Stimulated activated CD8-positive, alpha-beta memory T cell treated with anti-CD3 and anti-CD28 coated beads, Interleukin-15, amount 100 ng/mL, for 4 hours (primary cell): Measurements from ENCODE around the gene GABPB1.
"Not testable (repeated sequence)": the region's sequence is repeated elsewhere in the genome, so short reads cannot be mapped to it uniquely, and the experiment has no call there.

Experiments used
- DNase-seq, 2 donors: peaks; one replicate each; pipeline ENCODE4 v3.0.0-alpha.2; 2020; ENCODE audit warnings: low read depth in 2 of 2

Gene GABPB1

DNA sequence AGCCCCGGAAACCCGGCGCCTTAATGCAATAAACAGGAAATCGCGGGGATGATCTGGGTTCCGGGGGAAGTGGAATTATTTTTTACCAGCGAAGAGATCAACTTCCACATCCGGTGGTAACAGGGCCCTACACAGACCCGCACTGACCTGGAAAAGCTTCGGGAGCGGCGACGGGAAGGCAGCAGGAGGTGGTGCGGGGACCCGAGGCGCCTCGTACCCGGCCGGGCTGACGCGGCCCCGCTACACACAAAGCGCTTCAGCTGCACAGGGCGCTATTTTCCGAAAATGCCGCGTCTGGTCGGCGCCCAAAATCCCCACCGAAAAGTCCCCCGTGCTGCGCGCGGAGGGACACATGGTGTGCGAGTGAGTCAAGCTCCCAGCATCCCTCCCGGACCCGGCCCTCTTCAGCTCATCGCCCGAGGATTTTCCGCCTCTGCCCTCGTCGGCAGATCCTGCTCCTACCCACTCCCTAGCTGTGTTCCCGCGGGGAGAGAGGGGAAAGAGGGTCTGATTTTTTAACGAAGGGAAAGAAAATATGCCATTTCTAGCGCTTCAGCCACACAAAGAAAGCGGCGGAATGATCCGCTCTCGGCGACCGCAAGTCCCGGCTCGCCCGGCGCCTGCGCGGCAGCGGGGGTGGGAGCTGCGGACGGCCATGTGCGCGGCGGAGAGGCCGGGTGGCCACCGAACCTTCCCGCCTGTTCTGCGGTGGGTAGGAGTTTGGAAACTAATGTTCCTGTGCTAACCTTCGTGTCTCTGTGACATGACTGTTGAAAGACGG is at the start of gene GABPB1:
Gene GABPB1, minus strand, starts transcription at position 361 of the 781 bp plus-strand sequence. CDS start 45,400 bp downstream, outside the sequence.
- DNase-seq = peak; percentile 77 to 83

DNA sequence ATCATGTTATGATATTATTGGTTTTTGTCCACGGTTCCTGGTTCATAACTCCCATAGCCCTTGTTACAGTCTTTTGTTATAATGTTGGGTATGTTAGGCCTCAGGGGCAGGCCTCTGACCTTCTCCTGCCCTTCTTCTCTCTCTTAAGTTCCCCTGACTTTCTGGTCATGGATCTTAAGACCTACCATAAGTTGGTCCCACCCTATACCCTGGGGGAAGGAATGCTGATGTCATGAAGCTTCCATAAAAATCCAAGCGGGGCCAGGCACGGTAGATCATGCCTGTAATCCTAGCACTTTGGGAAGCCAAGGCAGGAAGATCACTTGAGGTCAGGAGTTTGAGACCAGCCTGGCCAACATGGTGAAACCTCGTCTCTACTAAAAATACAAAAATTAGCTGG is 36.6 kb upstream of the GABPB1 start:
- DNase-seq = not testable (repeated sequence)

DNA sequence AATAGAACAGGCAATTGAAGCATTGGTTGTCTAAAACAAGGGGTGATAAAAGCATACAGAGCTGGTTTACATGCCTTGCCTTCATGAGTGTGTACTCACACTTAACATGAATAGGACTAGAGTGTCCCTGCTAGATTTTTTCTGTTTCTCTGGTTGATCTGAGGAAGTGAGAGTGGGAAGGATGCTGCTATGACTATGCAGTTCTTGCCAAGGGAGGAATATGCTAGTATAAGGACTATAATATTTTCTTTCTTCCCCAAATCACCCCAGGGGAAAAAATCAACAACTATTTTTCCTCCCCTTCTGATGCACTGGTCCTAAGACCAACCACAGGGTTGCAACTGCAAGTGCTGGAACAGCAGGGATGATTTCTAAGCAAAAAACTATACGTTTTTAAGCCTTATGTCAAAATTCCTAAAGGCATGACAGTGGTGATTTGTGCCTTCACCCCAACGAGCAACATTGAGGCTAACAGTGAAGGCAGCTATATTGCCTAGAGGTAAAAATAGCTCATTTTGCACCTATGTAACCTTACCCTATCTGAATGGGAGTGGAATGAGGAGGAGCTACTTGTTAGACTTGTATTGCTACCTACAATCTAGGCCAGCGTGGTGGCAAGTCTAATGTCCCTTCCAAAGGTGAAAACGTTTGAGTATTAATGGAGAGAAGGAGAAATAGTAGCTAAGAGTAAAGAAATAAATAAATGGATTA is 35.7 kb upstream of the GABPB1 start:
- DNase-seq = no peak

DNA sequence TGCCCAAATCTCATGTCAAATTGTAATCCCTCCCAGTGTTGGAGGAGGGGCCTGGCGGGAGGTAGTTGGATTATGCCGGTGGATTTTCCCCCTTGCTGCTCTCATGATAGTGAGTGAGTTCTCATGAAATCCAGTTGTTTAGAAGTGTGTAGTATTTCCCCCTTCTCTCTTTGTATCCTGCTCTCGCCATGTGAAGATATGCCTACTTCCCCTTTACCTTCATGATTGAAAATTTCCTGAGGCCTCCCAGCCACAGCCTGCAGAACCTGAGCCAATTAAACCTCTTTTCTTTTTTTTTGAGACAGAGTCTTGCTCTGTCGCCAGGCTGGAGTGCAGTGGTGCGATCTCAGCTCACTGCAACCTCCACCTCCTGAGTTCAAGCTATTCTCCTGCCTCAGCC is 27.4 kb upstream of the GABPB1 start:
- not testable (repeated sequence) for DNase-seq

DNA sequence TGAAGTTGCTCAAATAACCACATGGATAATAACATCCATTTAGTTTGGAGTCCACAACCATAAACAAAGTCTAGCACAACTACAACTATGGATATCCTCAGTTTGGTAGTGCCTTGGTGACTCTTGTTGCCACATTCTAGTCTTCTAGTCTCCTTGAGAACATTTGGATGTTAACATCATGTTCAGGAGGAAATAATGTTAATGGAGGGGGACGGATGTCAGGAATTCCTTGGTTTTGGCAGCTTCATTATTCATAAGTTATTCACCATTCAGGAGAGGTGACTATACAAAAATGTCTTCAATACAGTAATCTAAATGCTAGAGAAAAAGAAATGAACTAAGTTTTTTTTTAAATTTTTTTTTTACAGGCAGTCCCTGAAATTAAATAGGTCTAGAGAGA is 26.4 kb upstream of the GABPB1 start:
- no peak for DNase-seq

DNA sequence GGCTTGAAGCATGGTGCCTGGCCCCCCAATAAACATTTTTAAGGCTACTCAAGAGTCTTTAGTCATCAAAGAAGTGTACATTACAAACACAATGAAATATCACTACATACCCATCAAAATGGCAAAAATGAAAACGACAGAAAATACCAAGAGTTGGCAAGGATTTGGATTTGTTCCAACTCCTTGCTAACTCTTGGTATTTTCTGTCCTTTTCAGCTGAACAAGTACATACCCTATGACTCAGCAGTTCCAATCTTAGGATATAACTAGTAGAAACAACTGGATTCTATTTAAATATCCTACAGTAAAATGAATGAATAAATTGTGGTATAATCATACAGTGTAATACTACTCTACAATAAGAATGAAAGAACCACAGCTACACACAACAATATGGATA is 25.1 kb upstream of the GABPB1 start:
- DNase-seq = no peak

DNA sequence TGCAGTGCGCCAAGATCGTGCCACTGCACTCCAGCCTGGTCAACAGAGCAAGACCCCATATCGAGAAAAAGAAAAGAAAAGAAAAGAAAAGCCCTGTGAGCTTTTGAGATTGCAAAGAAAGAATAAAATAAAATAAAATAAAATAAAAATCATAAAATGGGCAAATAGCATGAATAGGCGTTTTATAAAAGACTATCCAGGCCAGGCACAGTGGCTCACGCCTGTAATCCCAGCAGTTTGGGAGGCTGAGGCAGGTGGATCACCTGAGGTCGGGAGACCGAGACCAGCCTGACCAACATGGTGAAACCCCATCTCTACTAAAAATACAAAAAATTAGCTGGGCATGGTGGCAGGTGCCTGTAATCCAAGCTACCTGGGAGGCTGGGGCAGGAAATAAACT is 24.4 kb upstream of the GABPB1 start:
- DNase-seq = not testable (repeated sequence)

DNA sequence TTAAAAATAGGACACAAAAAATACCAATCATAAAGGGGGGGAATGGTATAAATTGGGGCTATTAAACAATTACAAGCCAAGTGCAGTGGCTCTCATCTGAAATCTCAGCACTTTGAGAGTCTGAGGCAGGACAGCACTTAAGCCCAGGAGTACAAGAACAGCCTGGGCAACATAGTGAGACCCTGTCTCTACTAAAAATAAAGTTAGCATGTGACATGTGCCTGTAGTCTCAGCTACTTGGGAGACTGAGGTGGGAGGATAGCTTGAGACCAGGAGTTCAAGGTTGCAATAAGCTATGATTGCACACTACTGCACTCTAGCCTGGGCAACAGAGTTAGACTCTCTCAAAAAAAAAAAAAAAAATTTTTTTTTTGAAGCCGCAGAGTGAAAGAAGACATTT is 23.8 kb upstream of the GABPB1 start:
- DNase-seq = no peak

DNA sequence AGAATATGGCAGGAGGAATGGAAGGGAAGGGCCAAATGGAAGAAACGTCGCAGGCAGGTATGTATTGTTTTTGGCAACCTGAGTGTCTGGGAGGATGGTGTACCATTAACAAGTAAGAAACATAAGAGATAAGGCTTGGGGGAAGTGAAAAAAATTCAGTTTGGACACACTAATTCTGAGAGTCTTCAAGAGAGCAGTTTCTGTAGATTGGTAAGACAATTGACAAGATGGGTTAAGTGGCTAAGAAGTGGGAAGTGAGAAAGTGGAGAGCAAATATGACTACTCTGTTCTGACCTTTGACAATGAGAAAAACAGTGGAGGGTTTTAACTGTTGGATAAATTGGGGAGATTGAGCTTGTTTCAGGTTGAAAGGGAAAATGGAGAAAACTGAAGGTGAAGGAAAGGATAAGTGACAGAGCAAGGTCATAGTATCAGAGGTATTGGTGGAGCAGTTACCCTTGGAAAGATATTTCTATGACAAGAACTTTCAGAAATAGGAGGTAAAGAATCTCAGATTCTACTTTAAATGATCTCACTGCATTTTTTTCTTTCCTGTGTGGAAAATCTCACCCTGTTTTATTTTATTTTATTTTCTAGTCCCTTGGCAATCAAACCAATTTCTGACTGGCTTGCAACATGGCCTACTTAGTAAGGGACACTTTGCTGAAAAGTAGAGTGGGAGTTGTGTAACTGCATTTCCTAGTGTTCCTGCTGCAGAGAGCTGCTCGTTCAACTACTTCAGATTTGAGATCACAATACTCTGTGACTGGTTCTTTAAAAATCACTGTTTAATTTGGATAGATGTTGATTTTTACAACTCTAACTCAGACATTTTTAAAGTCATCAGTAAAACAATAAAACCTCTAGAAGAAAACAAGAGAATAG is 23.1 kb upstream of the GABPB1 start:
- no peak for DNase-seq

DNA sequence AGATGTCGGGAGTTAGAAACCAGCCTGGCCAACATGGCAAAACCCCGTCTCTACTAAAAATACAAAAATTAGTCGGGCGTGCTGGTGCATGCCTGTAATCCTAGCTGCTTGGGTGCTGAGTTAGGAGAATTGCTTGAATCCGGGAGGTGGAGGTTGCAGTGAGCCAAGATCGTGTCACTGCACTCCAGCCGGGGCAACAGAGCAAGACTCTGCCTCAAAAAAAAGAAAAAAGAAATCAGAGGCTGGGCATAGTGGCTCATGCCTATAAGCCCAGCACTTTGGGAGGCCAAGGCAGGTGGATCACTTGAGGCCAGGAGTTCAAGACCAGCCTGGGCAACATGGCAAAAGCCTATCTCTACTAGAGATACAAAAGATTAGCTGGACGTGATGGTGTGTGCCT is 14.6 kb upstream of the GABPB1 start:
- not testable (repeated sequence) for DNase-seq

DNA sequence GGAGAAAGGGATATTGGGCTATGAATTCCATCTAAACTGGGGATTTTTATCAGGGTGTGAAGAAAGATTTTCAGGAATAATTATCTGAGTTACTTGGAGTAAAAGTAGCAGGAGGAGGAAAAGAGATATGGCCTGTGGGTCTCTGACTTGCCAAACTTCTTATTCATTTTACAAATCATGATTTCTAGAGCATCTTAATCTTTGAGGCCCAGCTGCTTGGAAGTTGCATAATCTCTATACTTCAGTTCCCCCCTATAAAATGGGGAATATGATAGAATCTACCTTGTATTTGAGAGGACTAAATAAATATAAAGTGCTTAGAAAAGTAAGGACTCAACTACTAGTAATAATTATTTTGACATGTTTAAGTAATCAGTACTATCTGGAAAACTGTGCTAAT is 11.0 kb upstream of the GABPB1 start:
- DNase-seq = no peak

DNA sequence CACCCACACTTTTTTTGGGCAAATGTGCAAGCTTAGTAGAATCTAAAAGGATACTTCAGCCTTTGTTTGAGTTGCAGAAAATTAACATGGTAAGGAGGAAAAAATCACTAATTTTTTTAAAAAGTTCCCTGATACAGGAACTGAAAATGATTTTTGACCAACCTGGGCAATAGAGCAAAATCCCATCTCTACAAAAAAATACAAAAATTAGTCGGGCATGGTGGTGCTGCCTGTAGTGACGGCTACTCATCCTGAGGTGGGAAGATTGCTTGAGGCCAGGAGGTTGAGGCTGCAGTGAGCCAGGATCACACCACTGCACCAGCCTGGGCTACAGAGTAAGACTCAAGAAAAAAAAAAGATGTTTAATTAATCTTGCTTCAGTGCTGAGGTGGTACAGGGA is 10.6 kb upstream of the GABPB1 start:
- DNase-seq = no peak

DNA sequence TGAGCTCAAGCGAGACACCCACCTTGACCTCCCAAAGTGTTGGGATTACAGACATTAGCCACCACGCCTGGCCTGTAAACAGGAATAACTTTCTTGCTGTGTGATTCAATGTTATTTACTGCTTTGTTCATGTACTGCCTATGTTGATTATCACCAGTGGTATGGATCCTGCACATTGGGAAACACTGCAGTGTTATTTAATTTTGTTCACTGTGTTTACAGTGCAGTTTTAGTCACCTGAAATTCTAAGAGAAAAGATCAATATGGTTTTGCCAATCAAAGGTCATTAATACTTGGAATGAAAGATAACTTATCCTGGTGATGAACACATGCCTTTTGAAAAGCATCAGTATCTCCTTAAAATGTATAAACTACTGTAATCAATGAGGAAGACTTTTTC is 8.6 kb upstream of the GABPB1 start:
- DNase-seq = no peak

DNA sequence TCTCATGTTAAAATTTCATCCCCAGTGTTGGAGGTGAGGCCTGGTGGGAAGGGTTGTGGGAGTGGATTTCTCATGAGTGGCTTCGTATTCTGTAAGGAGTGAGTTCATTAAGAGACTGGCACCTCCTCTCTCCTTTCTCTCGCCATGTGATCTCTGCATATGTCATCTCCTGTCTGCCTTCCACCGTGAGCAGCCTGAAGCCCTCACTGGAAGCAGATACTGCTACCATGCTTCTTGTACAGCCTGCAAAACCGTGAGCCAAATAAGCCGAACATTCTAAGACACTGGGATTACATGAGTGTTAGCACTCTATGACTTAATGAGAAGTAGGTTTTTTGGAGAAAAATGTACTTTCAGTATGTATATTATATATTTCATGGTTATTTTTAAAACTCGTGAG is 6.8 kb upstream of the GABPB1 start:
- no peak for DNase-seq

DNA sequence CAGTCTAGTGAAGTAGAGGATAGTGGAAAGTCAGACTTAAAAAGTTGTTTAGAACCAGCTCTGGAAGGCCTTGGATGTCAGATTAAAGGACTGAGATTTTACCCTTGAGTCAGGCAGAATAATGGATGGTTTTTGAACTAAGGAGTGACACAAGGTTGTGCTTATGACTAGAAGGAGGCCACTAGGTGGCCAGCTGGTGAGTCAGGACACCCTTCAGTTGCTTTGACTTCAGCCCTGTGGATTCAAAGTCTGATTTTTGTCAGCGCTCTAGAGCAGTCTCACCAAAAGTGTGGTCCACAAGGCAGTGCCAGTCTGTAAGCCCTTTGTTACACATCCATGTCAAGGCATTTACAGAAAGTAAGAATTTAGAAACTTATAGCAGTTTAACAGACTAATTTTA is 3.8 kb upstream of the GABPB1 start:
- DNase-seq = no peak

DNA sequence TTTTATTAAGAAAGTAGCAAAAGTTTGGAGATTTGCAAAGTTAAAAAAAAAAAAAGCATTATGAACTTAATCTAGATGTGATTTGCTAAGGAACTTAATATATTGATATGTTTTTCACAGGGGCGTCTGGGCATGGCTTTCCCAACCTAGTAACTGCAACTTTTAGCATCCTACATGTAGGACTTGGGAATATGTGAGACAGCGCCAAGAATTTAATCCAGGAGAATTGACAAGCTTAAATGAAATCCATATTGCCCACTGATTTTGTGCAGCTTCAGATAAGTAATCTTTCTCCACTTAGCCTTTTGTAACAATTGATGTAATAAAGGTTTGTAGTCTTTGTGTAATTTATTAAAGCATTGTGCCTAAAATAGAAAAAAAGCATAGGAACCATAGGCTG is 982 bp upstream of the GABPB1 start:
- DNase-seq = no peak

DNA sequence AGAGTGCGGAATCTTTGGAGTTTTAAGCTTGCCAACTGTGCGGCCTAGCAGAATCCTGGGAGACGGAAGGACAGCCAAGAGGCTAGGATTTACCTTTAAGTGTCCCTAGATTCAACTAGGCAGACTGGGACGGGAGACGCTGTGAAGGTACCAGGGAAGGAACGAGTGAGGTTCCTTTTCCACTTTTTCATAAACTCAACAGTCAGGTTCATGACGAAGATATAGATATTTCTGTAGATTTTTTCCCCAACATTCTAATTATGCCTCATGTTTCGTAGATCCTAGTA is 564 bp upstream of the GABPB1 start:
- DNase-seq = no peak

DNA sequence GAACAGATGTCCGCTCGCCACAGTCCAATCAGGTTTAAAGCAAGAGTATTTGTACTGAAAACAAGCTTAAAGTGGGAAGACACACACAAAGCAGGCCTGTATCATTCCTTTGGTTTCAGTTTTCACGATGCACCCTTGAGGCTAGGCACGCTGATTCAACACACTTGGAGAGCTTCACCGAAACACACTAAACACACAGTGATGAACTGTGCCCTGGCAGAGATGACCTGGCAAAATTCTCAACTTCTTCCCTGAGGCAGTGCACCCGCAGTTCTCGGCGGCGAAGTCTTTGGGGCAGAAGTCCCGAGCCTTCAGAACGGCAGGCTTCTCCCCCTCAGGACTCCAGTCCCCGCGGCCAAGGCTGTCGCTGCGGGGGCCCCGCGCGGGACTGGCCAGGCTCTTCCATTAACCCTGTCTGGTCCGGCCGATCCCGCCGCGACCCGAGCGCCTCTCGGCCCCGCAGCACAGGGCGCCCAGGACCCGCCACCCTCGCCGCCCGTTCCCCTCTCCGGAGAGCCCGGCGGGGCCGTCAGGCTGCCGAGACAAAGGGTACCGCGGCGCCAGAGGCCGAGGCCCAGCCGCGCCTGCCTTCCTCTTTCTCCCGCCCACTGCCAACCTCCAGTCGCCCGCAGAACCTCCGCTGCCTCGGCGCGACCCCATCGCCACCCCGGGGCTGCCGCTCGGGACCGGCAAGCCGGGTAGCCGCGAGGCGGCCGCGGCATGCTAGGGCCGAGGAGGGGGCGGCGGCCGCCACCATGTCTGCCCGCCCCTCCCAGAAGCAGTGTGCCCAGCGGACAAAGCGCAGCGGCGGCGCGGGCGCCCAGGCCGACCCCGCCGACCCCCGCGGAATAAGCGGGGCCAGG is 792 bp downstream of the GABPB1 start:
- peak; percentile 17 to 34 for DNase-seq

DNA sequence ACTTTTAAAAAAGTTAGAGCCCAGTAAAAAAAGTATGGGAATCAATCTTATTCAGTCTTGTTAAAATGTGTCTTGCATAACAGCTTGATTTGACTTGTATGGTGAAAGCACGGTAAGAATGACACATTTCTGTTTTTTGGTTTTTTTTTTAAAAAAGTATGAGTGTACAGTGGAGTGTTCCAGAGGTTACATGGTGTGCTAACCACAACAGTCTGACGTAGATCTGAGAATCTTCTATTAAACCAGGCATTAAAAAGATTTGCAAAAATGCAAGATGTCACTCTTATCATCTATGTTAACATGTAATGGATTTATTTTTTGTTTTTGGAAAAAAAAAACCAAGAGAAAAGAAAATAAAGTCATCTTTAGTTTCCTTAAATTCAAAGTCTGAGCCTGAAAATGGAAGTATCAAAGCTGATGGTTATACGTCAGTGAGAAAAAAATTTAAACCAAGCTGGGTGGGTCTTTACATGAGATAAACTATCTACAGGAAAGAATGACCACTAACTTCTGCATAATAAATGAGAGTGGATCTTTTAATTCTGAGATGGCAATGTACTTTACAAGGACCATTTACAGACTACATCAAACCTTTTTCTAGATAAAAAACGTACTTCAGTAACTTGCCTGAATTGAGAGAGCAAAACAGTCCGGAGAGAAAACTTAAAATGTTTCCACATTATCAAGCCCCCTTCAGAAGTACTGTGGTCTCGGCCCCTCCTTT is 1.6 kb downstream of the GABPB1 start:
- DNase-seq = no peak

DNA sequence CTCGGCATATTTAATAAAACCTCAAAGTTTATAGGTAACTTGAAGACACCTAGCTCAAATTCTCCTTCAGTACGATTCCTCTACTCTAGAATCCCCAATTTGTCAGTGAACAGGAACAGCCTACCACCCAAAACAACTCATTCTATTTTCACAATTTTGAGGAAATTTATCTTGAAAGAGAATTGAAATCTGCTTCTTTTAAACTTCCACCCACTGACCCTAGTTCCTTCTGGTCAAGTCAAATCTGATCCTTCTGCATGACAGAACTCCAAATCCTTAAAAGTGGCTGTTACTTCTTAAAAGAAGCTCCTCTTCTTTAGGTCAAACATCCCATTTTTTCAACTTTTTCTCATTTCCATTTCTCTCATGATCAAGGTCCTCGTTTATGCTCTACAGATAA is 4.4 kb downstream of the GABPB1 start:
- no peak for DNase-seq

DNA sequence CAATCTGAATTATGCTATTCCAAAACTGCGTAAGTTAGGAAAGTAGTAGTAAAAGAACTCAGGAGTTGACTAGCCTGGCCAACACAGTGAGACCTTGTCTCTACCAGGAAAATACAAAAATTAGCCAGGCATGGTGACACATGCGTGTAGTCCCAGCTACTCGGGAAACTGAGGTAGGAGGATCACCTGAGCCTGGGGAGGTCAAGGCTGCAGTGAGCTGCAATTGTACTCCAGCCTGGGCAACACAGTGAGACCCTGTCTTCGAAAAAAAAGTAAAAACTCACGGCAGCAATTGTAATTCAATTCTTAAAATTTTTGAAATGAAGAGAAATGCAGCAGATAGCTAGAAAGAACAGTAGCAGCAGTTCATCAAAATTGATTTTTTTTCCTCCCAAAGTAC is 9.7 kb downstream of the GABPB1 start:
- DNase-seq = no peak
